Measurements from ENCODE around the gene UGT1A4.
"Not testable (repeated sequence)": the region's sequence is repeated elsewhere in the genome, so short reads cannot be mapped to it uniquely, and the experiment has no call there.

Gene UGT1A4

GRCh38 chr2:233751212-233752009 lies 32.9 kb downstream of the UGT1A4 start:
- not testable (repeated sequence) for DNase-seq

GRCh38 chr2:233754872-233755611 lies 36.5 kb downstream of the UGT1A4 start:
- DNase-seq, result no peak

- DNase-seq, result no peak
Observed at GRCh38 chr2:233756429-233757081, 38.0 kb downstream of the UGT1A4 start.

GRCh38 chr2:233758141-233758540 lies 39.6 kb downstream of the UGT1A4 start:
- DNase-seq, result no peak

- DNase-seq, result no peak
Observed at GRCh38 chr2:233758849-233759248, 40.3 kb downstream of the UGT1A4 start.

- no peak for DNase-seq
Observed at GRCh38 chr2:233760043-233760442, 41.5 kb downstream of the UGT1A4 start, which contains the start of gene UGT1A1. Gene UGT1A1 (plus strand): TSS chr2:233760270. CDS start chr2:233760288, 18 bp downstream.

GRCh38 chr2:233761040-233761769 lies 42.7 kb downstream of the UGT1A4 start:
- DNase-seq, result no peak

- no peak for DNase-seq
Observed at GRCh38 chr2:233764264-233764663, 45.7 kb downstream of the UGT1A4 start.

GRCh38 chr2:233764761-233765160 lies 46.2 kb downstream of the UGT1A4 start:
- no peak for DNase-seq

GRCh38 chr2:233766416-233766815 lies 47.9 kb downstream of the UGT1A4 start:
- DNase-seq, result no peak

GRCh38 chr2:233768076-233768475 lies 49.5 kb downstream of the UGT1A4 start:
- DNase-seq, result no peak

- no peak for DNase-seq
Observed at GRCh38 chr2:233769260-233769659, 50.7 kb downstream of the UGT1A4 start.

GRCh38 chr2:233772153-233772552 lies 53.6 kb downstream of the UGT1A4 start:
- DNase-seq, result no peak

GRCh38 chr2:233772583-233772982 lies 54.0 kb downstream of the UGT1A4 start:
- DNase-seq, result no peak

GRCh38 chr2:233773854-233774253 lies 55.3 kb downstream of the UGT1A4 start:
- DNase-seq, result no peak

- DNase-seq, result no peak
Observed at GRCh38 chr2:233775414-233775813, 56.9 kb downstream of the UGT1A4 start.

GRCh38 chr2:233778030-233778429 lies 59.5 kb downstream of the UGT1A4 start, which contains the start of gene MROH2A:
Gene MROH2A (plus strand): TSS chr2:233778330. CDS start chr2:233779359, 1,029 bp downstream.
- no peak for DNase-seq

- no peak for DNase-seq
Observed at GRCh38 chr2:233779722-233780121, 61.2 kb downstream of the UGT1A4 start.

- no peak for DNase-seq
Observed at GRCh38 chr2:233780771-233781170, 62.2 kb downstream of the UGT1A4 start.

GRCh38 chr2:233789554-233789953 lies 71.0 kb downstream of the UGT1A4 start:
- DNase-seq, result no peak

GRCh38 chr2:233791151-233791882 lies 72.8 kb downstream of the UGT1A4 start:
- no peak for DNase-seq

GRCh38 chr2:233791883-233792329 lies 73.4 kb downstream of the UGT1A4 start:
- no peak for DNase-seq
